CD4-positive, CD25-positive, alpha-beta regulatory T cell (primary cell): ENCODE results near the gene AP2B1. TPM values are rescaled to one million over a fixed set of nuclear protein-coding genes. Genes with fewer than 3 reads are reported as not detected.
"Not testable (repeated sequence)": the region's sequence is repeated elsewhere in the genome, so short reads cannot be mapped to it uniquely, and the experiment has no call there.

Experiments used
- ATAC-seq, 2 donors: fragments of 150-1000 bp; cut with Tn5 transposase; one replicate each; pipeline ENCODE4 v1.10.0; 2021; ENCODE audit warnings: low read depth in 2 of 2, moderate number of reproducible peaks in 2 of 2, moderate library complexity in 1 of 2
- DNase-seq, 3 donors: peaks; one replicate each; pipeline versions ENCODE4 v3.0.0 to v3.0.0-alpha.2; 2012 to 2022; ENCODE audit warnings: mixed read lengths in 1 of 3
- H3K27ac ChIP-seq: one replicate; pipeline ENCODE4 v1.7.0; 2013; ENCODE audit warnings: mild to moderate bottlenecking, low read length; ENCODE audit not compliant: insufficient read depth, poor library complexity, severe bottlenecking
- H3K27me3 ChIP-seq: one replicate; pipeline ENCODE4 v1.7.0; 2013; ENCODE audit warnings: low read length; ENCODE audit not compliant: control insufficient read depth, insufficient read depth
- H3K36me3 ChIP-seq: one replicate; pipeline ENCODE4 v1.7.0; 2013; ENCODE audit warnings: mild to moderate bottlenecking, low read length, moderate library complexity; ENCODE audit not compliant: control insufficient read depth, insufficient read depth
- H3K4me1 ChIP-seq: 2 replicates; pipeline ENCODE4 v1.7.0; 2013; ENCODE audit warnings: mild to moderate bottlenecking, low read length; ENCODE audit not compliant: insufficient read depth, control insufficient read depth, poor library complexity, severe bottlenecking
- H3K4me3 ChIP-seq: one replicate; pipeline ENCODE4 v1.7.0; 2013; ENCODE audit warnings: low read depth, mild to moderate bottlenecking, low read length, moderate library complexity
- H3K9me3 ChIP-seq, 2 experiments: 1 replicate in 1 of 2; 2 replicates in 1 of 2; pipeline ENCODE4 v1.7.0; 2013; ENCODE audit warnings: low read length in 2 of 2, mild to moderate bottlenecking in 1 of 2, moderate library complexity in 1 of 2; ENCODE audit not compliant: control insufficient read depth in 2 of 2
- H3K27ac Mint-ChIP-seq, 3 donors: one replicate each; pipeline ENCODE4 v1.8.0; 2020 to 2022; ENCODE audit warnings: mild to moderate bottlenecking in 3 of 3, mixed read lengths in 3 of 3, moderate library complexity in 2 of 3
- H3K27me3 Mint-ChIP-seq: one replicate; pipeline ENCODE4 v1.8.0; 2022; ENCODE audit warnings: mild to moderate bottlenecking, mixed read lengths
- H3K36me3 Mint-ChIP-seq: one replicate; pipeline ENCODE4 v1.8.0; 2020; ENCODE audit warnings: mixed read lengths
- H3K4me1 Mint-ChIP-seq, 4 donors: one replicate each; pipeline ENCODE4 v1.8.0; 2020 to 2022; ENCODE audit warnings: mixed read lengths in 4 of 4, mild to moderate bottlenecking in 1 of 4
- H3K4me3 Mint-ChIP-seq, 4 donors: one replicate each; pipeline ENCODE4 v1.8.0; 2020 to 2022; ENCODE audit warnings: mild to moderate bottlenecking in 4 of 4, mixed read lengths in 4 of 4, moderate library complexity in 3 of 4
- H3K9me3 Mint-ChIP-seq, 7 donors: one replicate each; pipeline ENCODE4 v1.8.0; 2020 to 2022; ENCODE audit warnings: mixed read lengths in 7 of 7, mild to moderate bottlenecking in 3 of 7, moderate library complexity in 2 of 7
- polyA plus RNA-seq, 4 donors: library from polyadenylated mRNA; unstranded; fragments of 300-500 nt; fragmentation: Illumina TruSeq; gene quantifications; one replicate each; pipeline ENCODE4 v1.2.3, GENCODE V29; 2021
- total RNA-seq: library from RNA; stranded (reverse); gene quantifications from one replicate; pipeline ENCODE4 v1.2.3, GENCODE V29; 2022

The AP2B1 gene
- total and polyA plus RNA-seq, 5 donors from 2014 or later = 59.8 to 133 (median 85.3) TPM

DNA sequence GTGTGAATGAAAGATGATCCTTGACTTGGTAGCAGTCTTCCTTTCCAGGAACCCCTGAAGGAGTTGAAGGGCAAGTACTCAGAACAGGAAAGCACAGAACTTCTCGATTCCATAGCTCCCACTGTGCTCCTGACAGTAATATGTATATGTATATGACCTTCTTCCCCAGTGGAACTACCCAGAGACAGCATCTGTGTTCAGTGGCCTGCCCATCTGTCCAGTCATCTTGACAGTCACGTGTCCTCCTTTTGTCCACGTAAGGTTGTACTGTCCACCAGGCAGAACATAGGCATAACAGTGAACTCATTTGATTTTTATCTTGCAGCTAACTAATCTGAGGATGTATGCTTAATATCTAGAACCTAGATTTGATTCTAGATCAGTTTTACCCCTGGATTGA, 106.5 kb downstream of the AP2B1 start:
- Mint-ChIP-seq H3K36me3 (peaks cover 39% of the 10 kb centered on the region), H3K4me3 (no peak overlapping the region), H3K9me3 (peaks cover 0 to 3% (median 0%) of the 10 kb centered on the region in 7 donors), H3K4me1 (peaks cover 0 to 10% (median 3%) of the 10 kb centered on the region in 4 donors), H3K27me3 (no peaks in the 10 kb centered on the region), H3K27ac (no peak overlapping the region)
- Histone ChIP-seq H3K4me3 (no peak overlapping the region), H3K9me3 (no peaks in the 10 kb centered on the region), H3K27ac (no peak overlapping the region), H3K4me1 (no peaks in the 10 kb centered on the region), H3K27me3 (no peaks in the 10 kb centered on the region), H3K36me3 (peaks cover 80% of the 10 kb centered on the region)
- DNase-seq = no peak
- no peak for ATAC-seq

DNA sequence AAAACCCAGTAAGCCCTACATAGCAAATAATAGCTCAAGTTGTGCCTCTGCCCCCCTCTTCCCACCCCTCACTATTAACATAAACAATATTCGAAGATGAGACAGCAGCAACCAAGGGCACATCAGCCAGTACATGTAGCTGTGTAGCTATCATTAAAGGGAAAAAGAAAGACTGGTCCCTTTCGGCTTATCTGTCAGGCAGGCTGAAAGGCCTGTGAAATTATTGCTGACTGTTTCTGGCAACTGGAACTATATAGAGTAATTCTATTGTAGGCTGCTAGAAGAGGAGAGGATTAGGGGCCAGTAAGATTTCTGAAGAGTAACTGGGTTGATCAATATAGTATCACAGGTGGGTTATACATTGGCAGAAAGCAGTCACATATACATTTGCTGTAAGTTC, 107.8 kb downstream of the AP2B1 start:
- ATAC-seq (no peak), DNase-seq (no peak)
- no peaks in the 10 kb centered on the region for H3K4me1 ChIP-seq
- no peak overlapping the region for H3K27ac ChIP-seq
- no peaks in the 10 kb centered on the region for H3K27me3 ChIP-seq
- peaks cover 74% of the 10 kb centered on the region for H3K36me3 ChIP-seq
- H3K9me3 ChIP-seq = no peaks in the 10 kb centered on the region
- Mint-ChIP-seq H3K9me3 (peaks cover 0 to 1% (median 0%) of the 10 kb centered on the region in 7 donors), H3K4me1 (peaks cover 0 to 9% (median 2%) of the 10 kb centered on the region in 4 donors), H3K36me3 (peaks cover 31% of the 10 kb centered on the region), H3K27ac (no peak overlapping the region), H3K4me3 (no peak overlapping the region), H3K27me3 (no peaks in the 10 kb centered on the region)
- no peak overlapping the region for H3K4me3 ChIP-seq

DNA sequence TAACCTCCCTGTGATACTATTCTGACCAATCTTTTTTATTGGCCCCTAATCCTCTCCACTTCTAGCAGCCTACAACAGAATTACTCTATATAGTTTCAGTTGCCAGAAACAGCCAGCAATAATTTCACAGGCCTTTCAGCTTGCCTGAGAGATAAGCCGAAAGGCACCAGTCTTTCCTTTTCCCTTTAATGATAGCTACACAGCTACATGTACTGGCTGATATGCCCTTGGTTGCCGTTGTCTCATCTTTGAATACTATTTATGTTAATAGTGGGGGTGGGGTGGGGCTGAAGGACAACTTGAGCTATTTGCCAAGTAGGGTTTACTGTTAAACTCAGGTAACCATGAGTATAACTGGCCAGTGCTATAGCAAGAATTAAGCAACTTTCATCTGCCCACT, 108.5 kb downstream of the AP2B1 start:
- Mint-ChIP-seq H3K4me3 (peak overlapping the region in 1 of 4 donors; percentile 75), H3K27me3 (no peaks in the 10 kb centered on the region), H3K4me1 (peaks cover 0 to 11% (median 0%) of the 10 kb centered on the region in 4 donors), H3K27ac (peak overlapping the region in 1 of 3 donors; percentile 16), H3K36me3 (peaks cover 24% of the 10 kb centered on the region), H3K9me3 (no peaks in the 10 kb centered on the region)
- H3K27me3 ChIP-seq = no peaks in the 10 kb centered on the region
- ATAC-seq = no peak
- DNase-seq = no peak
- no peak overlapping the region for H3K27ac ChIP-seq
- H3K4me1 ChIP-seq = no peaks in the 10 kb centered on the region
- H3K36me3 ChIP-seq = peaks cover 69% of the 10 kb centered on the region
- H3K9me3 ChIP-seq = no peaks in the 10 kb centered on the region
- no peak overlapping the region for H3K4me3 ChIP-seq

DNA sequence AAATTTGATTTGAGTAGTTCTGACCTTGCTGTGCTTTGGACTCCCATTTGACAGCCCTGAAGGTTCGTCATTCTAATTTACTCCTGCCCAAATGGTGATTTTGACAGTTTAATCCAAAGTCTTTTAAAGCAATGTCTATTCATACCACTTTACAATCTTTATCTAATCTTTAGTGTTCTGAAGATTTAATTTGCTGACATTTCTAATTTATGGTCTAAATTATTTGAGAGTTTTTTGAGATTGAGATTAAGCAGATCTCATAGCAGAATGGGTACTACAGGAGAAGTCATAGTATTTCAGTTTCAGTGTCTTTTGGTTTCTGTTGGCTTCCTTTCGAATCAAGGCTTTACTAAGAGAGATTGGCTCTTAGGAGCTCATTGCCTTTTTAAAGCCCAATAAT, 111.7 kb downstream of the AP2B1 start:
- Mint-ChIP-seq H3K36me3 (peaks cover 33% of the 10 kb centered on the region), H3K27me3 (no peaks in the 10 kb centered on the region), H3K9me3 (peaks cover 0 to 5% (median 0%) of the 10 kb centered on the region in 7 donors), H3K27ac (no peak overlapping the region), H3K4me3 (no peak overlapping the region), H3K4me1 (peaks cover 5 to 12% (median 6%) of the 10 kb centered on the region in 4 donors)
- Histone ChIP-seq H3K27ac (no peak overlapping the region), H3K4me3 (no peak overlapping the region), H3K9me3 (no peaks in the 10 kb centered on the region), H3K4me1 (no peaks in the 10 kb centered on the region), H3K27me3 (no peaks in the 10 kb centered on the region), H3K36me3 (peaks cover 46% of the 10 kb centered on the region)
- DNase-seq (no peak), ATAC-seq (no peak)

DNA sequence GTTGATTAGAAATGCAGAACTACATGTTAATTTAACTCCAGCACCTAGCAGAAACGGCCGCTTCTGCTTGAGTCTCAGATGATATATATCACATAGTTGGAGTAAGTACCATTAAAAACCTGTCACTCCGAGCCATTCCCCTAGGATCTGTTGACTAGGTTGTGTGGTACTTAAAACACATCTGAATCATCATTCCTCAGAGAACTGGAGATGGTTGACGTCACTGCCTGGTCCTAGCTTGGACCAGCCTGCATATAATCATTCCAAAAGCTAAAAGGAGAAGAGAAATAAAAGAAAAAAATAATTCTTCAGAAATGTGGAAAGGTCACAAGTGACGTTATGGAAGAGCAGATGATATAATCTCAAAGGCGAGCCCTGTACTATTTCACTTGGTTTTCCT, 113.0 kb downstream of the AP2B1 start:
- Histone ChIP-seq H3K27ac (no peak overlapping the region), H3K4me1 (no peaks in the 10 kb centered on the region), H3K36me3 (peaks cover 34% of the 10 kb centered on the region), H3K9me3 (no peaks in the 10 kb centered on the region), H3K27me3 (no peaks in the 10 kb centered on the region), H3K4me3 (no peak overlapping the region)
- DNase-seq (no peak), ATAC-seq (no peak)
- Mint-ChIP-seq H3K9me3 (peaks cover 0 to 5% (median 0%) of the 10 kb centered on the region in 7 donors), H3K36me3 (peaks cover 29% of the 10 kb centered on the region), H3K27me3 (no peaks in the 10 kb centered on the region), H3K27ac (peak overlapping the region in 1 of 3 donors; percentile 41), H3K4me3 (no peak overlapping the region), H3K4me1 (peaks cover 9 to 23% (median 17%) of the 10 kb centered on the region in 4 donors)

- Mint-ChIP-seq H3K4me1 (peaks cover 12 to 30% (median 28%) of the 10 kb centered on the region in 4 donors), H3K36me3 (peaks cover 23% of the 10 kb centered on the region), H3K9me3 (peaks cover 0 to 5% (median 0%) of the 10 kb centered on the region in 7 donors), H3K27me3 (no peaks in the 10 kb centered on the region), H3K27ac (no peak overlapping the region), H3K4me3 (no peak overlapping the region)
- H3K36me3 ChIP-seq = peaks cover 28% of the 10 kb centered on the region
- H3K4me1 ChIP-seq = no peaks in the 10 kb centered on the region
- H3K4me3 ChIP-seq = no peak overlapping the region
- no peak overlapping the region for H3K27ac ChIP-seq
- DNase-seq (no peak), ATAC-seq (no peak)
- no peaks in the 10 kb centered on the region for H3K9me3 ChIP-seq
- H3K27me3 ChIP-seq = no peaks in the 10 kb centered on the region
These were observed 114.4 kb downstream of the AP2B1 start for GRCh38 chr17:35701491-35701890.

DNA sequence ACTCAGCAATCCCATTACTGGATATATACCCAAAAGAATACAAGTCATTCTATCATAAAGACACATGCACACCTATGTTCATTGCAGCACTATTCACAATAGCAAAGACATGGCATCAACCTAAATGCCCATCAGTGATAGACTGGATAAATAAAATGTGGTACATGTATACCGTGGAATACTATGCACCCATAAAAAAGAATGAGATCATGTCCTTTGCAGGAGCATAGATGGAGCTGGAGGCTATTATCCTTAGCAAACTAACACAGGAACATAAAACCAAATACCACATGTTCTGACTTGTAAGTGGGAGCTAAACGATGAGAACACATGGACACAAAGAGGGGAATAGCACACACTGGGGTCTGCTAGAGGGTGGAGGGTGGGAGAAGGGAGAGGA, 116.2 kb downstream of the AP2B1 start:
- H3K27ac Mint-ChIP-seq, DNase-seq: not testable (repeated sequence)

GRCh38 chr17:35705230-35705629, 118.1 kb downstream of the AP2B1 start:
- Mint-ChIP-seq H3K27ac (peak overlapping the region in 2 of 3 donors; percentile 33 to 40), H3K4me1 (peaks cover 19 to 60% (median 48%) of the 10 kb centered on the region in 4 donors), H3K36me3 (peaks cover 33% of the 10 kb centered on the region), H3K27me3 (no peaks in the 10 kb centered on the region), H3K9me3 (peaks cover 0 to 5% (median 0%) of the 10 kb centered on the region in 7 donors), H3K4me3 (no peak overlapping the region)
- peaks cover 9% of the 10 kb centered on the region for H3K4me1 ChIP-seq
- H3K36me3 ChIP-seq = peaks cover 23% of the 10 kb centered on the region
- DNase-seq (no peak), ATAC-seq (no peak)
- H3K27me3 ChIP-seq = no peaks in the 10 kb centered on the region
- no peak overlapping the region for H3K27ac ChIP-seq
- H3K4me3 ChIP-seq = no peak overlapping the region
- H3K9me3 ChIP-seq = no peaks in the 10 kb centered on the region

More for the DNA sequence above, 116.2 kb downstream of the AP2B1 start:
- not testable (repeated sequence) for H3K9me3 ChIP-seq, H3K27ac ChIP-seq, H3K27me3 Mint-ChIP-seq, H3K4me3 ChIP-seq, H3K4me1 ChIP-seq, H3K27me3 ChIP-seq, ATAC-seq, H3K4me3 Mint-ChIP-seq, H3K9me3 Mint-ChIP-seq
- H3K36me3 ChIP-seq = peaks cover 19% of the 10 kb centered on the region
- Mint-ChIP-seq H3K4me1 (peaks cover 19 to 47% (median 38%) of the 10 kb centered on the region in 4 donors), H3K36me3 (peaks cover 27% of the 10 kb centered on the region)
